ENCODE data around the gene TSKU. TPM values are rescaled to one million over a fixed set of nuclear protein-coding genes. Genes with fewer than 3 reads are reported as not detected.

The TSKU gene
- total RNA-seq, 2 donors from 2014 or later: 39.6 to 41.3 TPM

DNA sequence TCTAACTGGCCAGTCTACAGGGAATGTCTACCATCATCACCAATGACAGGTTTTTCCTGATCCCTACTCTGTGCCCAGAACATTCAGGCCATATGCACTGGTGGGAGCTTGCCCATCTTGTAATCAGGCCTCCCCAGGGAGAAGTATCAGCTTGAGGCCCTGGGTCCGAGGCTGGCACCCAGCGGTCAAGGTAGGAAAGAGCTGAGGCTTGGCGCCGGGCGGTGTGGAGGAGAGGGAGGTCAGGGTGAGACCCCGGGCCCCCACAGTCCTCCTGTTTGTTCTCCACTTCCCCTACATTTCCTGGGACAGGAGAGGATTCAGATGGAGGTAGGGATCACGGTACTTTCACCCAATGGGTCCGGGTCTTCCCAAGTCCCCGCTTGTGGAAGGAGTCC is 15.5 kb downstream of the TSKU start:
- H3K4me3 ChIP-seq: no peak overlapping the region
- TF ChIP-seq CTCF (IDR thresholded peaks at IDR 0.05): no peak
- peaks cover 5% of the 10 kb centered on the region for H3K4me1 ChIP-seq
- H3K27me3 ChIP-seq: no peaks in the 10 kb centered on the region
- H3K9ac ChIP-seq (ENCODE audit: low read depth in 2 of 2, low read length in 2 of 2): peak overlapping the region; percentile 6 to 60
- no peak for DNase-seq
- intact Hi-C loops (cut with DNase I): loop anchor here (1.0 kb wide), 1 partner anchor 65 kb away; no protein-coding TSS in a partner anchor
- peak overlapping the region; percentile 42 for H3K27ac ChIP-seq
- H3K36me3 ChIP-seq: no peaks in the 10 kb centered on the region
- no peaks in the 10 kb centered on the region for H3K9me3 ChIP-seq

- peak; percentile 88 for DNase-seq
- Histone ChIP-seq H3K9me3 (no peaks in the 10 kb centered on the region), H3K4me3 (peak overlapping the region; percentile 4), H3K9ac (ENCODE audit: low read depth in 2 of 2, low read length in 2 of 2) (peak overlapping the region; percentile 6 to 60), H3K27ac (peak overlapping the region; percentile 42), H3K36me3 (no peaks in the 10 kb centered on the region), H3K4me1 (peaks cover 5% of the 10 kb centered on the region), H3K27me3 (no peaks in the 10 kb centered on the region)
- intact Hi-C loops (cut with DNase I): loop anchor here (1.0 kb wide), 1 partner anchor 66 kb away; no protein-coding TSS in a partner anchor
- peak; percentile 93 for TF ChIP-seq CTCF (IDR thresholded peaks at IDR 0.05)
Measured at GRCh38 chr11:76799066-76799804, 16.1 kb downstream of the TSKU start.

GRCh38 chr11:76800466-76801200 is 17.5 kb downstream of the TSKU start:
- intact Hi-C loops (cut with DNase I): no loop called here
- no peak overlapping the region for H3K9ac ChIP-seq (ENCODE audit: low read depth in 2 of 2, low read length in 2 of 2)
- no peaks in the 10 kb centered on the region for H3K27me3 ChIP-seq
- H3K9me3 ChIP-seq: no peaks in the 10 kb centered on the region
- no peak for TF ChIP-seq CTCF (IDR thresholded peaks at IDR 0.05)
- H3K27ac ChIP-seq: no peak overlapping the region
- no peak overlapping the region for H3K4me3 ChIP-seq
- peak; percentile 20 for DNase-seq
- no peaks in the 10 kb centered on the region for H3K36me3 ChIP-seq
- peaks cover 5% of the 10 kb centered on the region for H3K4me1 ChIP-seq

DNA sequence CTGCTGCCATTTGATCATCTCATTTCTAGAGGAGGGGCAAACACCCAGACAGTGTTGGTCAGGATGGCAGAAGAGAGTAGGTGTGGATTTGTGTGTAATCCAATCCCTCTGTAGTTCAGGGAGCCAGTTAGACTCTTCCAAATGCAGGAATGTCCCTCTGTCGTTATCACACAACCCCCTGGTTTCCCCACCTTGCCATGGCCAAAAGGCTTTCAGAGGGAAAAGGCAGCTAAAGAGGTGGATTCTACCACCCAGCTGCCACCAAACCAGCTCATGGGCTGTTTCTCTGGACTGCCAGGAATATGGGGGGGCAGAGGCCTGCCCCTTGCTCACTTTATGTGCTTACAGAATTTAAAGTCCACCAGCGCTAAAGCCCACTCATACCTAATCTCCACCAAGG is 18.1 kb downstream of the TSKU start:
- Histone ChIP-seq H3K27ac (no peak overlapping the region), H3K4me1 (peaks cover 5% of the 10 kb centered on the region), H3K9me3 (no peaks in the 10 kb centered on the region), H3K36me3 (no peaks in the 10 kb centered on the region), H3K9ac (ENCODE audit: low read depth in 2 of 2, low read length in 2 of 2) (no peak overlapping the region), H3K27me3 (no peaks in the 10 kb centered on the region), H3K4me3 (no peak overlapping the region)
- intact Hi-C loops (cut with DNase I): no loop called here
- TF ChIP-seq CTCF (IDR thresholded peaks at IDR 0.05): no peak
- no peak for DNase-seq

DNA sequence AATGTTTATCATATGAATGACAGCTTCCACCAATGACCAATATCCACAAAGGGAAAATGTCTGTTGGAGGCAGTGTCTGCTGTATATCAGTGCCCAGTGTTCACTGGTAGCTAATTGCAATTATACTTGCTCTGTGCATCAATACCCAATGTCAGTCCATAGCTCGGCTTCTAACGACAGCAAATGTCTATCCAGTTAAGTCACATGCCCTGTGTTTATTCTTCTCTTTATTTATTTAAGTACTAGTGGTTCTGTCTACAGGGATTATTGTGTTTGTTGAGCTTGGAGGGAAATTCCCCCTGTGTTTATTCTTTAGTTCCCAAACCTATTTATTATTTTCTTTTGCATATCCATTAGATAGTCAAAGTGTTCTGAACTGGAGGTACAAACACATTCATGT is 18.6 kb downstream of the TSKU start:
- Histone ChIP-seq H3K27me3 (no peaks in the 10 kb centered on the region), H3K9ac (ENCODE audit: low read depth in 2 of 2, low read length in 2 of 2) (no peak overlapping the region), H3K36me3 (no peaks in the 10 kb centered on the region), H3K9me3 (no peaks in the 10 kb centered on the region), H3K4me1 (peaks cover 5% of the 10 kb centered on the region), H3K4me3 (no peak overlapping the region), H3K27ac (no peak overlapping the region)
- TF ChIP-seq CTCF (IDR thresholded peaks at IDR 0.05): no peak
- intact Hi-C loops (cut with DNase I): no loop called here
- DNase-seq: peak; percentile 11
